GM20000 (cell line): ENCODE data around the gene SVIL.
"Not testable (repeated sequence)": the region's sequence is repeated elsewhere in the genome, so short reads cannot be mapped to it uniquely, and the experiment has no call there.

Source experiments
- DNase-seq: peaks from one replicate; pipeline ENCODE4 v3.0.0; 2012; ENCODE audit warnings: low spot score
- CTCF ChIP-seq: IDR thresholded peaks from 2 replicates; pipeline ENCODE4 v1.5.1; 2012; ENCODE audit warnings: mild to moderate bottlenecking, control low read depth; ENCODE audit errors: extremely low read depth, missing control alignments

The SVIL gene

DNA sequence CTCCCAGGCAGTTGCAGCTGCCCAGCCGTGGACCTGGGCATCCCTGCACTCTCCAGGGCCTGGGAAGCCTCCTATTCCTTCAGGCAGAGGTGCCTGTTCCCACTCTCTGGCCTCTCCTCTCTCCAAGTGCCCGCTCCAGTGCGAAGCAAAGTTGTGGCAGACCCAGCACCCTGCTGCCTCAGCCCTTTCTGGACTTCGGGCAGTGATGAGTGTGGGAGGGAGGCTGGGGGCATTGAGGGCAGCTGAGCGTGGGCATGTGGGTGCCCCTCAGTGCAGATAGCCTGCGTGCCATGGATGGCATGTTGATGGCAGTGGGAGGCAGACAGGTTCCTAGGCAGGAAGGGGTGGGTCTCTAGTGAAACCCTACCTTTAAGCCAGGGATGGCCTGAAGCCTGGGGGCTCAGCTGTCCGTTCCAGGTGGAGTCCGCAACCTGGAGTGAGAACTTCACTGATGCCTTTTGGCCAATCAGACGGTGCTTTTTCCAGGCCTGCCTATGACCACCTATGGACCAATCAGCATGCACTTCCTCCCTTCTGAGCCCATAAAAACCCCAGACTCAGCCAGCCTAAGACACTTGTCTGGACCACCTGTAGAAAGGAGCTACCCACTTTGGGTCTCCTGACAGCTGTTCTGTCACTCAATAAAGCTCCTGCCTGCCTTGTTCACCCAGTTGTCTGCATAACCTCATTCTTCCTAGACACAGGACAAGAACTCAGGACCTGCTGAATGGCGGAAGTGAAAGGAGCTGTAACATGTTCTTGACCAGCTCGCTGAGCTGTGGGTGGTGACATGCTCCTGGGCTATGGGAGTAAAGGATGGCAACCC, 26.1 kb downstream of the SVIL start:
- no peak for DNase-seq
- TF ChIP-seq CTCF = no peak

DNA sequence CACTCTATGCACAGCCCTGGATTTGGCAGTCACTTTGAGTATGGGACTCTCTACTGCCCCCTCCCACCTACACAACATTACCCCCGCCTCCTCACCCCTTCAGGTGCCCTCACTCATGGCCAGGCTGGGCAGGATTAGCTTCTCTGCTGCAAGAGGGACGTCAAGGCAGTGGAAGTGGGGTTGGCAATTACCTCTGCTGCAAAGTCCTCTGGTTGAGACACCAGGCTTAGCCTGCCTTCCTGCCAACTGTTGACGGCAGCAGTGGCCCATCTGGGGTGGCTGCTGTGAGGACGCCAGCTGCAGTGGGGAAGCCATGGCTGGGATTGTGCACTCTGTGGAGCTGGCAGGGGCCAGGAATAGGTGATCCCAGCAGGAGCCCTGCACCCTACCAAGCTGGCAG, 26.7 kb downstream of the SVIL start:
- no peak for TF ChIP-seq CTCF
- no peak for DNase-seq

GRCh38 chr10:29607576-29607975, 27.2 kb downstream of the SVIL start:
- no peak for TF ChIP-seq CTCF
- no peak for DNase-seq

- not testable (repeated sequence) for DNase-seq
These were observed 28.1 kb downstream of the SVIL start for GRCh38 chr10:29606693-29607092.

- no peak for TF ChIP-seq CTCF
- no peak for DNase-seq
These were observed 30.4 kb downstream of the SVIL start for GRCh38 chr10:29604291-29604825.

DNA sequence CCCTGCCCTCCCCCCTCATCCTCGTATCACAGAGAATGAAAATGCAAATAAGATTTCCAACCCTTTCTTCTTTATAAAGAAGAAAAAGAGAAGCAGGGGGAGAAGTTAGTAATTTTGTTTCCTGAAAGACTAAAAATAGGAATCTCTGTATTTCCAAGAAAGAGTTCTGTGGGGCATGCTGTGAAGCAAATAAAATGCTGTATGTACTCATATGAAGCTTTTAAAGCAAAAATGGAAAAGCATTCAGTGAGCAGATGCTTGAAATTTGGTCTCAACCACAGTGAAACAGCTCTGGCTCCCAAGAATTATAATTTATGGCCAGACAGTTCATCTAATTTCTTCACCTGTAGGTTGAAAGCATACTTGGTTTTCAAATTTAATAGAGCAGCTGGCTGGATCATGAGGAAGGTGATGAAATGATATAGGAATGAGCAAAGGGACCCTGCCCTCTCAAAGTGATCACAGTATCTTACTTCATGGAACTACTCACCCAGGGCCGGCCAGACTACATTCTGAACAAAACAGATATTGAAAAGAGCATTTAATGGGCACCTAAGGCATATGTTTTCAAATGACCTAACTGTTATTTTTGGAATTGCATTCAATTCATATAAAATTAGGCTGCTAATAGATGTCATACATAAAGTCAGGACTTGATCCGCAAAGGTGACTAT, 31.4 kb downstream of the SVIL start:
- TF ChIP-seq CTCF = no peak
- no peak for DNase-seq

- TF ChIP-seq CTCF = no peak
- DNase-seq = no peak
These were observed 34.0 kb downstream of the SVIL start for GRCh38 chr10:29600821-29601220.
